A549 (cell line): ENCODE data around the gene CNTN5. TPM values are rescaled to one million over a fixed set of nuclear protein-coding genes. Genes with fewer than 3 reads are reported as not detected.

Source experiments
- ATAC-seq, 2 experiments: fragments of 200-7000 bp in 1 of 2; fragments of >200 bp in 1 of 2; cut with Nextera tagmentation in 1 of 2; cut with Tn5 transposase in 1 of 2; 3 replicates each; pipeline versions ENCODE4 v1.8.0 to v1.9.1; 2018 to 2020; ENCODE audit warnings: mild to moderate bottlenecking in 1 of 2, moderate library complexity in 1 of 2
- CTCF ChIA-PET: fragments of 300-600 bp; sonication (Branson Sonifier 250); formaldehyde crosslinking; extraction: SDS; loops from one replicate; lab custom pipeline; 2021; ENCODE audit warnings: antibody characterized with exemption, inconsistent platforms; lab: Yijun Ruan, JAX
- POLR2A ChIA-PET: fragments of 350-600 bp; formaldehyde crosslinking; extraction: SDS; loops from one replicate; lab custom pipeline; 2021; ENCODE audit warnings: antibody characterized with exemption, inconsistent platforms; lab: Yijun Ruan, JAX
- DNase-seq, 2 experiments: peaks; one replicate each; pipeline versions ENCODE4 v3.0.0 to v3.0.0-alpha.2; 2011 to 2016; ENCODE audit warnings: low read depth in 1 of 2, low spot score in 1 of 2
- FAIRE-seq: peaks from 2 replicates; lab custom pipeline; 2011; peaks lifted over from hg19 to GRCh38; lab: Jason Lieb, UNC
- H3K27ac ChIP-seq, 2 experiments: fragments of >200 bp; sonication (Bioruptor Twin); formaldehyde crosslinking; 3 replicates each; pipeline ENCODE4 v1.5.1; 2016 to 2017
- H3K4me1 ChIP-seq: fragments of >200 bp; sonication (Bioruptor Twin); formaldehyde crosslinking; 3 replicates; pipeline ENCODE4 v1.6.1; 2016
- H3K4me2 ChIP-seq: fragments of >200 bp; sonication (Bioruptor Twin); formaldehyde crosslinking; 3 replicates; pipeline ENCODE4 v1.6.1; 2016
- H3K4me3 ChIP-seq: fragments of >200 bp; sonication (Bioruptor Twin); formaldehyde crosslinking; 3 replicates; pipeline ENCODE4 v1.5.1; 2016
- H3K9me3 ChIP-seq: fragments of >200 bp; sonication (Bioruptor Twin); formaldehyde crosslinking; 3 replicates; pipeline ENCODE4 v1.6.1; 2016
- BHLHE40 ChIP-seq: IDR thresholded peaks from 2 replicates; pipeline ENCODE4 v1.6.1; 2012; ENCODE audit warnings: low read depth, low read length, inconsistent platforms
- CHD2 ChIP-seq: fragments of 150-350 bp; IDR thresholded peaks from 2 replicates; pipeline ENCODE4 v1.6.1; 2014; ENCODE audit warnings: low read length; ENCODE audit not compliant: partially characterized antibody
- CHD4 ChIP-seq: fragments of 200-600 bp; sonication (generic); IDR thresholded peaks from 2 replicates; pipeline ENCODE4 v1.6.1; 2016; ENCODE audit warnings: antibody characterized with exemption, mild to moderate bottlenecking, borderline replicate concordance
- EHF ChIP-seq: fragments of 250-450 bp; sonication (Bioruptor Pico); IDR thresholded peaks from 2 replicates; pipeline ENCODE4 v1.5.0; 2020; ENCODE audit warnings: mild to moderate bottlenecking
- FOSB ChIP-seq: fragments of 250-450 bp; sonication (Bioruptor Pico); IDR thresholded peaks from 2 replicates; pipeline ENCODE4 v1.5.0; 2020; ENCODE audit warnings: mild to moderate bottlenecking, moderate library complexity
- FOSL2 ChIP-seq, 2 experiments: fragments of 450-650 bp in 1 of 2; fragments of >200 bp in 1 of 2; sonication (Bioruptor Twin) in 1 of 2; formaldehyde crosslinking; IDR thresholded peaks; 2 replicates each; pipeline versions ENCODE4 v1.5.0 to v1.6.1; 2016 to 2020; ENCODE audit warnings: mild to moderate bottlenecking in 1 of 2, moderate library complexity in 1 of 2
- HES2 ChIP-seq: fragments of >200 bp; sonication (Bioruptor Twin); formaldehyde crosslinking; IDR thresholded peaks from 2 replicates; pipeline ENCODE4 v1.6.1; 2016
- HMGXB4 ChIP-seq: fragments of 250-450 bp; sonication (Bioruptor Pico); IDR thresholded peaks from 2 replicates; pipeline ENCODE4 v1.5.0; 2021; ENCODE audit warnings: mild to moderate bottlenecking, moderate library complexity, borderline replicate concordance
- HOXB13 ChIP-seq: fragments of 250-450 bp; sonication (Bioruptor Pico); IDR thresholded peaks from 2 replicates; pipeline ENCODE4 v1.5.0; 2020; ENCODE audit warnings: low read depth, mild to moderate bottlenecking, moderate library complexity
- HOXB5 ChIP-seq: fragments of 250-450 bp; sonication (Bioruptor Pico); IDR thresholded peaks from 2 replicates; pipeline ENCODE4 v1.5.0; 2020; ENCODE audit warnings: mild to moderate bottlenecking, moderate library complexity
- JUNB ChIP-seq: fragments of >200 bp; sonication (Bioruptor Twin); formaldehyde crosslinking; IDR thresholded peaks from 2 replicates; pipeline ENCODE4 v1.6.1; 2016
- MAFK ChIP-seq: fragments of 450-650 bp; IDR thresholded peaks from 2 replicates; pipeline ENCODE4 v1.6.1; 2014; ENCODE audit not compliant: partially characterized antibody
- MAZ ChIP-seq: fragments of 150-350 bp; IDR thresholded peaks from 2 replicates; pipeline ENCODE4 v1.6.1; 2014; ENCODE audit warnings: antibody characterized with exemption, low read depth, low read length, borderline replicate concordance
- NFE2L2 ChIP-seq: fragments of 150-350 bp; conservative IDR thresholded peaks from 2 replicates; pipeline ENCODE4 v1.6.1; 2014; ENCODE audit warnings: low read length
- NR3C1 ChIP-seq: fragments of >200 bp; sonication (Bioruptor Twin); formaldehyde crosslinking; IDR thresholded peaks from 3 replicates; pipeline ENCODE4 v1.6.1; 2017
- PHF8 ChIP-seq: fragments of 200-600 bp; sonication (generic); IDR thresholded peaks from 2 replicates; pipeline ENCODE4 v1.6.1; 2016; ENCODE audit warnings: low read depth, mild to moderate bottlenecking, antibody characterized with exemption, moderate library complexity, borderline replicate concordance
- POLR2A ChIP-seq: IDR thresholded peaks from 2 replicates; pipeline ENCODE4 v1.6.1; 2012; ENCODE audit warnings: mild to moderate bottlenecking, low read length
- RFX5 ChIP-seq: fragments of 450-650 bp; IDR thresholded peaks from 2 replicates; pipeline ENCODE4 v1.7.1; 2014; ENCODE audit warnings: antibody characterized with exemption, mild to moderate bottlenecking, moderate library complexity
- SREBF2 ChIP-seq: fragments of 450-650 bp; IDR thresholded peaks from 2 replicates; pipeline ENCODE4 v1.6.1; 2014; ENCODE audit warnings: mild to moderate bottlenecking, moderate library complexity
- ZC3H11A ChIP-seq: fragments of 450-650 bp; IDR thresholded peaks from 2 replicates; pipeline ENCODE4 v1.6.1; 2014; ENCODE audit warnings: antibody characterized with exemption, mild to moderate bottlenecking
- whole genome bisulfite sequencing: methylation state at CpG from one replicate; pipeline ENCODE4 v1.1.6; 2017; ENCODE audit errors: missing lambda C conversion rate; 5-methylcytosine and 5-hydroxymethylcytosine counted together
- polyA plus RNA-seq, 4 experiments: library from polyadenylated mRNA; depleted of rRNA in 3 of 4; stranded (reverse); fragments of >200 nt; fragmentation: RNase III in 1 of 4; extraction: RNeasy Plus Mini Kit Qiagen cat#74134 plus additional on column Dnase treatment in 1 of 4; gene quantifications; 2 replicates in 3 of 4; 3 replicates in 1 of 4; pipeline ENCODE4 v1.2.3, GENCODE V29; 2011 to 2017
- TF ChIP-seq, protein P1 (sequence below): fragments of 450-650 bp; IDR thresholded peaks from 2 replicates; pipeline ENCODE4 v1.6.1; 2014; ENCODE audit warnings: antibody characterized with exemption
- TF ChIP-seq, protein P2 (sequence below): IDR thresholded peaks from 2 replicates; pipeline ENCODE4 v1.6.1; 2012; ENCODE audit warnings: low read depth, borderline replicate concordance
- TF ChIP-seq, protein P3 (sequence below): fragments of 200-600 bp; sonication (generic); IDR thresholded peaks from 2 replicates; pipeline ENCODE4 v1.6.1; 2016; ENCODE audit warnings: antibody characterized with exemption, mild to moderate bottlenecking, moderate library complexity

CNTN5 gene
- polyA plus RNA-seq, 2 of the 4 experiments (the other 2 are of a cell fraction): 0.08 TPM; not detected in 1

DNA sequence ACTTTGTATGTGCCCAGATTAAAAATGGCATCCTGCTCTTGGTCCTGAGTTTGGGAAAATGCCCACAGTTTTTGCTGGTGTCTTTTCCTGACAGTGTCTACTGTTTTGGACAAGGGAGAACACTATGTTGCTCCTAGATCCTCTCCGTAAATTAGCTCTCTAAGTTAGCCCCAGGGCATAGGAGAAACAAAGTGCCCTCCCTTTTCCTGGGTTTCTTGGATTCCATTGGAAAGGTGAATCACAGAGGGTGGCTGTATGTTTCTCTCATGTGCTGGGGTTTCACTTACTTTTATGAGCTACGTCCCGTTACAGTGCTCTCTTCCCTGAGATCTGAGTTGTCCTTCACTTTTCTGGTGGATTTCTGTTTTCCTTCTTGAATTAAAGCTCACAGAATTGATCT, 782.8 kb downstream of the CNTN5 start:
- no peak overlapping the region for H3K4me3 ChIP-seq
- FAIRE-seq: no peak
- no peak overlapping the region for H3K4me2 ChIP-seq
- no peaks in the 10 kb centered on the region for H3K4me1 ChIP-seq
- no peaks in the 10 kb centered on the region for H3K9me3 ChIP-seq
- no peak for DNase-seq
- TF ChIP-seq CHD2 (no peak), BHLHE40 (no peak), CHD4 (no peak), RFX5 (no peak), HOXB5 (no peak), FOSB (no peak), MAZ (no peak), HMGXB4 (CRISPR knock-in tag) (no peak), HES2 (no peak), HOXB13 (CRISPR knock-in tag) (no peak), EHF (CRISPR knock-in tag) (no peak), PHF8 (no peak), FOSL2 (IDR thresholded peaks at IDR 0.05) (no peak), FOSL2 (CRISPR knock-in tag; IDR thresholded peaks at IDR 0.05) (no peak), MAFK (no peak)
- TF ChIP-seq, protein P1, sequence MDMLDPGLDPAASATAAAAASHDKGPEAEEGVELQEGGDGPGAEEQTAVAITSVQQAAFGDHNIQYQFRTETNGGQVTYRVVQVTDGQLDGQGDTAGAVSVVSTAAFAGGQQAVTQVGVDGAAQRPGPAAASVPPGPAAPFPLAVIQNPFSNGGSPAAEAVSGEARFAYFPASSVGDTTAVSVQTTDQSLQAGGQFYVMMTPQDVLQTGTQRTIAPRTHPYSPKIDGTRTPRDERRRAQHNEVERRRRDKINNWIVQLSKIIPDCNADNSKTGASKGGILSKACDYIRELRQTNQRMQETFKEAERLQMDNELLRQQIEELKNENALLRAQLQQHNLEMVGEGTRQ: no peak
- TF ChIP-seq, protein P2, sequence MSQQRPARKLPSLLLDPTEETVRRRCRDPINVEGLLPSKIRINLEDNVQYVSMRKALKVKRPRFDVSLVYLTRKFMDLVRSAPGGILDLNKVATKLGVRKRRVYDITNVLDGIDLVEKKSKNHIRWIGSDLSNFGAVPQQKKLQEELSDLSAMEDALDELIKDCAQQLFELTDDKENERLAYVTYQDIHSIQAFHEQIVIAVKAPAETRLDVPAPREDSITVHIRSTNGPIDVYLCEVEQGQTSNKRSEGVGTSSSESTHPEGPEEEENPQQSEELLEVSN: no peak
- TF ChIP-seq, protein P3, sequence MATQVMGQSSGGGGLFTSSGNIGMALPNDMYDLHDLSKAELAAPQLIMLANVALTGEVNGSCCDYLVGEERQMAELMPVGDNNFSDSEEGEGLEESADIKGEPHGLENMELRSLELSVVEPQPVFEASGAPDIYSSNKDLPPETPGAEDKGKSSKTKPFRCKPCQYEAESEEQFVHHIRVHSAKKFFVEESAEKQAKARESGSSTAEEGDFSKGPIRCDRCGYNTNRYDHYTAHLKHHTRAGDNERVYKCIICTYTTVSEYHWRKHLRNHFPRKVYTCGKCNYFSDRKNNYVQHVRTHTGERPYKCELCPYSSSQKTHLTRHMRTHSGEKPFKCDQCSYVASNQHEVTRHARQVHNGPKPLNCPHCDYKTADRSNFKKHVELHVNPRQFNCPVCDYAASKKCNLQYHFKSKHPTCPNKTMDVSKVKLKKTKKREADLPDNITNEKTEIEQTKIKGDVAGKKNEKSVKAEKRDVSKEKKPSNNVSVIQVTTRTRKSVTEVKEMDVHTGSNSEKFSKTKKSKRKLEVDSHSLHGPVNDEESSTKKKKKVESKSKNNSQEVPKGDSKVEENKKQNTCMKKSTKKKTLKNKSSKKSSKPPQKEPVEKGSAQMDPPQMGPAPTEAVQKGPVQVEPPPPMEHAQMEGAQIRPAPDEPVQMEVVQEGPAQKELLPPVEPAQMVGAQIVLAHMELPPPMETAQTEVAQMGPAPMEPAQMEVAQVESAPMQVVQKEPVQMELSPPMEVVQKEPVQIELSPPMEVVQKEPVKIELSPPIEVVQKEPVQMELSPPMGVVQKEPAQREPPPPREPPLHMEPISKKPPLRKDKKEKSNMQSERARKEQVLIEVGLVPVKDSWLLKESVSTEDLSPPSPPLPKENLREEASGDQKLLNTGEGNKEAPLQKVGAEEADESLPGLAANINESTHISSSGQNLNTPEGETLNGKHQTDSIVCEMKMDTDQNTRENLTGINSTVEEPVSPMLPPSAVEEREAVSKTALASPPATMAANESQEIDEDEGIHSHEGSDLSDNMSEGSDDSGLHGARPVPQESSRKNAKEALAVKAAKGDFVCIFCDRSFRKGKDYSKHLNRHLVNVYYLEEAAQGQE: no peak
- ChIA-PET CTCF (no interaction called here), POLR2A (no interaction called here)
- ATAC-seq: no peak
- H3K27ac ChIP-seq: no peak overlapping the region
- WGBS: 38% methylated on average over 3 of the region's 3 CpGs

DNA sequence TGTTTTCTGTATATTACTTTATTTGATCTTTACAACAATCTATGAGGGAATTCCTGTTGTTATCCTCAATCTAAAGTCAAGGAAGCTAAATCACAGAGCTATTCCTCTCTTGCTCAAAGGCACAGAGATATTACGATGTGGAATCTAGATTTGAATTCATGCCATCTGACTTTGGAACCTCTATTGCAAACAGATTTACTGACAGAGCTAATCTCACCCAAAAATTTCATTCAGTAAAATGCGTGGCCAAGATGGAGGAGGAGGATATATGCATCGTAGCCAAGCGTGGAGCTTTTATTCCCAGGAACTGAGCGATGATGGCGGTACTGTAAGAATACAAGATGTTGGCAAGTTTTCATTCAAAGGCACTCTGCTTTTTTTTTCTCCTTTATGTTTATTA, 791.8 kb downstream of the CNTN5 start:
- CTCF ChIA-PET: no interaction called here
- DNase-seq: no peak
- Histone ChIP-seq H3K4me2 (no peak overlapping the region), H3K4me3 (no peak overlapping the region), H3K27ac (no peak overlapping the region), H3K9me3 (no peaks in the 10 kb centered on the region), H3K4me1 (no peaks in the 10 kb centered on the region)
- FAIRE-seq: no peak
- WGBS: 71% methylated on average over 6 of the region's 6 CpGs
- no peak for ATAC-seq
- POLR2A ChIA-PET: no interaction called here
- no peak for TF ChIP-seq POLR2A
- no peak for TF ChIP-seq FOSL2 (IDR thresholded peaks at IDR 0.05)
- no peak for TF ChIP-seq FOSL2 (CRISPR knock-in tag; IDR thresholded peaks at IDR 0.05)
- TF ChIP-seq, protein P3: no peak
- no peak for TF ChIP-seq FOSB
- no peak for TF ChIP-seq RFX5
- TF ChIP-seq HMGXB4 (CRISPR knock-in tag): no peak
- no peak for TF ChIP-seq JUNB
- TF ChIP-seq, protein P1: no peak
- TF ChIP-seq NFE2L2: no peak
- TF ChIP-seq SREBF2: no peak
- no peak for TF ChIP-seq NR3C1
- TF ChIP-seq ZC3H11A: no peak
